OCI-LY7 (cell line): ENCODE results near the gene PPEF2. TPM values are rescaled to one million over a fixed set of nuclear protein-coding genes. Genes with fewer than 3 reads are reported as not detected.

Experiments used
- BruUV-seq: library from RNA; stranded (reverse); fragments of 400-500 nt; replicated peaks from 2 replicates; lab custom pipeline; 2021; lab: Mats Ljungman, UMichigan
- CTCF ChIA-PET: fragments of 300-600 bp; sonication (Branson Sonifier 250); formaldehyde crosslinking; loops from one replicate; lab custom pipeline; 2022; ENCODE audit warnings: antibody characterized with exemption; ENCODE audit not compliant: unreplicated experiment; lab: Charles Lee
- POLR2A ChIA-PET: fragments of 300-600 bp; sonication (Branson Sonifier 250); formaldehyde crosslinking; loops from one replicate; lab custom pipeline; 2022; ENCODE audit warnings: antibody characterized with exemption; lab: Charles Lee
- DNase-seq: peaks from one replicate; pipeline ENCODE4 v3.0.0-alpha.2; 2015; ENCODE audit warnings: low spot score
- H2AFZ ChIP-seq: fragments of 200-600 bp; sonication (generic), shearing (Covaris generic); 2 replicates; pipeline ENCODE4 v1.6.1; 2014; ENCODE audit warnings: mild to moderate bottlenecking, antibody characterized with exemption, low read length, moderate library complexity
- H3K27ac ChIP-seq: fragments of 200-600 bp; sonication (generic); 2 replicates; pipeline ENCODE4 v1.5.1; 2014; ENCODE audit warnings: mixed run types, low read depth, mild to moderate bottlenecking, moderate library complexity, low read length, inconsistent platforms; ENCODE audit not compliant: poor library complexity, severe bottlenecking
- H3K36me3 ChIP-seq: fragments of 200-600 bp; sonication (generic); 2 replicates; pipeline ENCODE4 v1.6.1; 2014; ENCODE audit warnings: mild to moderate bottlenecking, antibody characterized with exemption, low read length, moderate library complexity, mixed read lengths; ENCODE audit not compliant: insufficient read depth
- H3K4me1 ChIP-seq: fragments of 200-600 bp; sonication (generic); 2 replicates; pipeline ENCODE4 v1.5.1; 2014; ENCODE audit warnings: mild to moderate bottlenecking, low read length; ENCODE audit not compliant: insufficient read depth, poor library complexity, severe bottlenecking
- H3K4me2 ChIP-seq: fragments of 200-600 bp; sonication (generic); 2 replicates; pipeline ENCODE4 v1.6.1; 2014; ENCODE audit warnings: mild to moderate bottlenecking, low read length
- H3K4me3 ChIP-seq: fragments of 200-600 bp; sonication (generic); 2 replicates; pipeline ENCODE4 v1.5.1; 2014; ENCODE audit warnings: mild to moderate bottlenecking, low read depth, low read length; ENCODE audit not compliant: poor library complexity, severe bottlenecking
- H3K79me2 ChIP-seq: fragments of 200-600 bp; sonication (generic); 2 replicates; pipeline ENCODE4 v1.6.1; 2016; ENCODE audit warnings: low read depth, mild to moderate bottlenecking, low read length, moderate library complexity, mixed read lengths; ENCODE audit not compliant: insufficient read depth
- H3K9me2 ChIP-seq: fragments of 200-600 bp; sonication (generic); 2 replicates; pipeline ENCODE4 v1.6.1; 2016; ENCODE audit warnings: mild to moderate bottlenecking, low read length, mixed read lengths; ENCODE audit not compliant: insufficient read depth
- H3K9me3 ChIP-seq: fragments of 200-600 bp; sonication (generic); 2 replicates; pipeline ENCODE4 v1.6.1; 2014; ENCODE audit warnings: mild to moderate bottlenecking, mixed run types, low read length, mixed read lengths
- H4K20me1 ChIP-seq: fragments of 200-600 bp; sonication (generic); 2 replicates; pipeline ENCODE4 v1.6.1; 2014; ENCODE audit warnings: mild to moderate bottlenecking, antibody characterized with exemption, low read length, moderate library complexity, mixed read lengths; ENCODE audit not compliant: insufficient read depth
- EZH2phosphoT487 ChIP-seq: fragments of 200-600 bp; sonication (generic); IDR thresholded peaks from 2 replicates; pipeline ENCODE4 v1.6.1; 2018; ENCODE audit warnings: low read depth, borderline replicate concordance, mild to moderate bottlenecking, mixed run types, antibody characterized with exemption, low read length, moderate library complexity, mixed read lengths
- intact Hi-C: fragments of 100-400 bp; cut with micrococcal nuclease; formaldehyde crosslinking; loops from one replicate; pipeline ENCODE4 v1.10.0; 2022; ENCODE audit not compliant: unreplicated experiment
- total RNA-seq, 2 experiments: library from RNA; depleted of rRNA in 1 of 2; stranded (reverse); fragments of >200 nt in 1 of 2; shearing (Covaris generic) in 1 of 2; gene quantifications; 2 replicates each; pipeline ENCODE4 v1.2.3, GENCODE V29; 2014 to 2022
- TF ChIP-seq, protein P1 (sequence below): fragments of 200-600 bp; sonication (generic); conservative IDR thresholded peaks from 2 replicates; pipeline ENCODE4 v1.5.1; 2014; ENCODE audit warnings: mild to moderate bottlenecking, antibody characterized with exemption, low read length, moderate library complexity, mixed read lengths

Gene PPEF2
- total RNA-seq, 2 experiments from 2014 or later, result 0.42 TPM; not detected in 1

GRCh38 chr4:75823812-75824211 is 78.4 kb downstream of the PPEF2 start:
- no peaks in the 10 kb centered on the region for H3K9me3 ChIP-seq
- ChIA-PET CTCF (no interaction called here), POLR2A (no interaction called here)
- no peaks in the 10 kb centered on the region for H3K4me1 ChIP-seq
- no peak overlapping the region for H3K4me3 ChIP-seq
- no peak overlapping the region for H3K27ac ChIP-seq
- no peaks in the 10 kb centered on the region for H3K79me2 ChIP-seq
- no peak overlapping the region for H3K4me2 ChIP-seq
- no TSS peak for BruUV-seq
- no peaks in the 10 kb centered on the region for H3K9me2 ChIP-seq
- no peak for DNase-seq
- H3K36me3 ChIP-seq, result no peaks in the 10 kb centered on the region
- intact Hi-C loops, result no loop called here
- TF ChIP-seq EZH2phosphoT487, result no peak
- H4K20me1 ChIP-seq, result no peaks in the 10 kb centered on the region
- no peak overlapping the region for H2AFZ ChIP-seq

DNA sequence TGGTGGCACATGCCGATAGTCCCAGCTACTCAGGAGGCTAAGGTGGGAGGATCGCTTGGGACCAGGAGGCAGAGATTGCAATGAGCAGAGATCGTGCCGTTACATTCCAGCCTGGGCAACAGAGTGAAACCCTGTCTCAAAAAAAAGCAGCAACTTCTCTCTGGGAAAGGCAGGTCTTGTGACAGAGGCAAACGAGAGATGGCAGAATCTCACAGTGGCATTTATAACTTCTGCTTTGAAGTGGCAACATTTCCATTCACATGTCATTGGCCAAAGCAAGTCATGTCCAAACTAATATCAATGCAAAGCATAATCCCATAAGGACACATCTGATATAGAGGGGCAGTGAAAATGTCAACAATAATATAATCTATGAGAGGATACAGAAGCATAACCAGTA is 79.8 kb downstream of the PPEF2 start:
- intact Hi-C loops, result no loop called here
- no peak overlapping the region for H2AFZ ChIP-seq
- TF ChIP-seq EZH2phosphoT487, result no peak
- TF ChIP-seq, protein P1, sequence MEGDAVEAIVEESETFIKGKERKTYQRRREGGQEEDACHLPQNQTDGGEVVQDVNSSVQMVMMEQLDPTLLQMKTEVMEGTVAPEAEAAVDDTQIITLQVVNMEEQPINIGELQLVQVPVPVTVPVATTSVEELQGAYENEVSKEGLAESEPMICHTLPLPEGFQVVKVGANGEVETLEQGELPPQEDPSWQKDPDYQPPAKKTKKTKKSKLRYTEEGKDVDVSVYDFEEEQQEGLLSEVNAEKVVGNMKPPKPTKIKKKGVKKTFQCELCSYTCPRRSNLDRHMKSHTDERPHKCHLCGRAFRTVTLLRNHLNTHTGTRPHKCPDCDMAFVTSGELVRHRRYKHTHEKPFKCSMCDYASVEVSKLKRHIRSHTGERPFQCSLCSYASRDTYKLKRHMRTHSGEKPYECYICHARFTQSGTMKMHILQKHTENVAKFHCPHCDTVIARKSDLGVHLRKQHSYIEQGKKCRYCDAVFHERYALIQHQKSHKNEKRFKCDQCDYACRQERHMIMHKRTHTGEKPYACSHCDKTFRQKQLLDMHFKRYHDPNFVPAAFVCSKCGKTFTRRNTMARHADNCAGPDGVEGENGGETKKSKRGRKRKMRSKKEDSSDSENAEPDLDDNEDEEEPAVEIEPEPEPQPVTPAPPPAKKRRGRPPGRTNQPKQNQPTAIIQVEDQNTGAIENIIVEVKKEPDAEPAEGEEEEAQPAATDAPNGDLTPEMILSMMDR, result no peak
- H3K4me3 ChIP-seq, result no peak overlapping the region
- CTCF ChIA-PET, result no interaction called here
- no TSS peak for BruUV-seq
- no peaks in the 10 kb centered on the region for H3K36me3 ChIP-seq
- POLR2A ChIA-PET, result no interaction called here
- H3K4me2 ChIP-seq, result no peak overlapping the region
- no peak overlapping the region for H3K27ac ChIP-seq
- no peaks in the 10 kb centered on the region for H3K9me2 ChIP-seq
- no peak for DNase-seq
- no peaks in the 10 kb centered on the region for H3K4me1 ChIP-seq
- no peaks in the 10 kb centered on the region for H3K9me3 ChIP-seq
- H4K20me1 ChIP-seq, result no peaks in the 10 kb centered on the region
- H3K79me2 ChIP-seq, result no peaks in the 10 kb centered on the region

DNA sequence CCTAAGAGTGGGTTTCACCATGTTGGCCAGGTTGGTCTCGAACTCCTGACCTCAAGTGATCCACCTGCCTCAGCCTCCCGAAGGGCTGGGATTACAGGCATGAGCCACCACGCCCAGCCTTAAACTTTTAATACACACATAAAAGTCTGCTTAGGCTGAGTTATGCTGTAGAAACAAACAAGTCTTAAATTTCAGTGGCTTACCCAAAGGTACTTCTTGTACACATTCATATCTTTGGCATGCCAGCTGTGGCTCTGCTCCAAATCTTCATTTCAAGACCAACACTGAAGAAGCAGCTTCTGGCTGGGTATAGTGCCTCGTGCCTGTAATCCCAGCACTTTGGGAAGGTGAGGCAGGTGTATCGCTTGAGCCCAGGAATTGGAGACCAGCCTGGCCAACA is 80.3 kb downstream of the PPEF2 start:
- Histone ChIP-seq H4K20me1 (no peaks in the 10 kb centered on the region), H3K4me3 (no peak overlapping the region), H3K4me2 (no peak overlapping the region), H2AFZ (no peak overlapping the region), H3K9me3 (no peaks in the 10 kb centered on the region), H3K9me2 (no peaks in the 10 kb centered on the region), H3K4me1 (no peaks in the 10 kb centered on the region), H3K79me2 (no peaks in the 10 kb centered on the region), H3K27ac (no peak overlapping the region), H3K36me3 (no peaks in the 10 kb centered on the region)
- POLR2A ChIA-PET, result no interaction called here
- TF ChIP-seq EZH2phosphoT487, result no peak
- TF ChIP-seq, protein P1, result no peak
- CTCF ChIA-PET, result no interaction called here
- no TSS peak for BruUV-seq
- intact Hi-C loops, result no loop called here
- DNase-seq, result no peak
